ENCODE data around the gene PLAC9.
"Not testable (repeated sequence)": the region's sequence is repeated elsewhere in the genome, so short reads cannot be mapped to it uniquely, and the experiment has no call there.

The PLAC9 gene

DNA sequence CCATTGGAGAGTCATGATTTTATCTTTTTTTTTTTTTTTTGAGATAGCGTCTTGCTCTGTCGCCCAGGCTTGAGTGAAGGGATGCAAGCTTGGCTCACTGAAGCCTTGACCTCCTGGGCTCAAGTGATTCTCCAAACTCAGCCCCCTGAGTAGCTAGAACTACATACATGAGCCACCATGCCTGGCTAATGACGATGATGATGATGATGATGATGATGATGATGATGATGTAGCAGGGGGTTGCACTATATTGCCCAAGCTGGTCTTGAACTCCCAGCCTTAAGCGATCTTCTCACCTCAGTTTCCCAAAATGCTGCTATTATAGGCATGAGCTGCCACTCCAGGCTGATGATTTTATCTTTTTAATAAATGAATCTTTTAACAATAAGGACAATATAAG is 13.9 kb upstream of the PLAC9 start:
- no peak overlapping the region for H3K4me3 ChIP-seq (ENCODE audit: low read depth, low read length)
- H3K27me3 ChIP-seq (ENCODE audit: control insufficient read depth, insufficient read depth, low read length): no peaks in the 10 kb centered on the region
- H3K9ac ChIP-seq (ENCODE audit: low read length): no peak overlapping the region
- no peaks in the 10 kb centered on the region for H3K4me1 ChIP-seq (ENCODE audit: control insufficient read depth, insufficient read depth, low read length)
- no peaks in the 10 kb centered on the region for H3K36me3 ChIP-seq (ENCODE audit: control insufficient read depth, insufficient read depth, low read length)
- no peaks in the 10 kb centered on the region for H3K9me3 ChIP-seq (ENCODE audit: control insufficient read depth, insufficient read depth, low read depth, low read length)
- H3K27ac ChIP-seq (ENCODE audit: low read depth, low read length): no peak overlapping the region

DNA sequence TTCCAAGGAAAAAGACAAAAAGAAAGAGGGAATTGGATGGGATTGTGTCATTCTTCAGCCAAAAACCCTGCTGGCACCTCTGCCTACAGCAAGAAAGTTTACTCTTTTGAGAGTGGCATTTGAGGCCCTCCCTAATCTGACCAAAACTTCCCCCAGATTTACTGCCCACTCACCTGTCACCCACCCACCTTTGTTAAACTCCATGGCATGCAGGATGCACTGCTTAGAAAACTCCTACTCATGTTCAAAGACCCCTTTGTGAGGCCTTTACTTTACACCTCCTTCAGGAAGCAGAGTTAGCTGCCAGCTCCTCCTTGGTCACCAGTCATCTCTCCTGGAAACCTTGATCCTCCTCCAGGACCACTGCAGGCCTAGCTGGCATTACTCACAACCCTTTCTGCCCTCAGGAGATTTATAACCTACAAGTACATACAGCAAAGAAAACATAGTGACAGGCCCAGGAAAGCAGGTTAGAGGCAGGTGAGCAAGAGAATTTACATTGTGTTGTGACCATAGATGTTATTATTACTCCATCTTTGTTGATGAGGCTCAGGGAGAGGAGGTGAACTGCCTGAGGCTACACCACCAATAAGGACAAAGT is 10.3 kb upstream of the PLAC9 start:
- Histone ChIP-seq H3K27ac (ENCODE audit: low read depth, low read length) (no peak overlapping the region), H3K9ac (ENCODE audit: low read length) (no peak overlapping the region), H3K4me1 (ENCODE audit: control insufficient read depth, insufficient read depth, low read length) (no peaks in the 10 kb centered on the region)

GRCh38 chr10:80122746-80123145 is 9.8 kb upstream of the PLAC9 start:
- H3K36me3 ChIP-seq (ENCODE audit: control insufficient read depth, insufficient read depth, low read length): no peaks in the 10 kb centered on the region
- no peaks in the 10 kb centered on the region for H3K4me1 ChIP-seq (ENCODE audit: control insufficient read depth, insufficient read depth, low read length)
- H3K27ac ChIP-seq (ENCODE audit: low read depth, low read length): no peak overlapping the region
- H3K27me3 ChIP-seq (ENCODE audit: control insufficient read depth, insufficient read depth, low read length): no peaks in the 10 kb centered on the region
- no peak overlapping the region for H3K9ac ChIP-seq (ENCODE audit: low read length)
- no peak overlapping the region for H3K4me3 ChIP-seq (ENCODE audit: low read depth, low read length)
- no peaks in the 10 kb centered on the region for H3K9me3 ChIP-seq (ENCODE audit: control insufficient read depth, insufficient read depth, low read depth, low read length)

More for the DNA sequence above, 10.3 kb upstream of the PLAC9 start:
- H3K9me3 ChIP-seq (ENCODE audit: control insufficient read depth, insufficient read depth, low read depth, low read length): no peaks in the 10 kb centered on the region
- H3K27me3 ChIP-seq (ENCODE audit: control insufficient read depth, insufficient read depth, low read length): no peaks in the 10 kb centered on the region
- no peaks in the 10 kb centered on the region for H3K36me3 ChIP-seq (ENCODE audit: control insufficient read depth, insufficient read depth, low read length)
- H3K4me3 ChIP-seq (ENCODE audit: low read depth, low read length): no peak overlapping the region

DNA sequence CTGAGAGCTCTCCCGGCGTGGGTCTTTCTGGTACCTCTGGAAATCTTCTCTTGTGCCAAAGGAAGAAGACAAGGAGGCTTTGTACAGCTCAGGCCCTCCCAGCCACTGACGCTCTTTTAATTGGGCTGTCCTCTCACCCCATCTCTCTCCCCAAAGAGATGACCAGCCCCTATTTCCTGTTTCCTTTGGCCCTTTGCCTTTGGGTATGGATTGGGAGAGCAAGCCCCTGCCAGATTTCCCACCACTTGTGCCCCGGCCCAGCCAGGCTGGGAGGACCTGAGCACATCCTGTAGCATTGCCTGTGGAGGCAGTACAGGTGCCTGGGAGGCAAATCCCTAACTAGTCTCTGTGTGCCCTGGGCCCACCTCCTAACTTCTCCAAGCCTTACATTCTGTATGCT is 5.7 kb upstream of the PLAC9 start:
- Histone ChIP-seq H3K9ac (ENCODE audit: low read length) (no peak overlapping the region), H3K4me1 (ENCODE audit: control insufficient read depth, insufficient read depth, low read length) (peaks cover 9% of the 10 kb centered on the region), H3K36me3 (ENCODE audit: control insufficient read depth, insufficient read depth, low read length) (no peaks in the 10 kb centered on the region), H3K9me3 (ENCODE audit: control insufficient read depth, insufficient read depth, low read depth, low read length) (no peaks in the 10 kb centered on the region), H3K27me3 (ENCODE audit: control insufficient read depth, insufficient read depth, low read length) (peaks cover 4% of the 10 kb centered on the region; the same call in 1 of the 2 replicates), H3K27ac (ENCODE audit: low read depth, low read length) (no peak overlapping the region), H3K4me3 (ENCODE audit: low read depth, low read length) (no peak overlapping the region)

DNA sequence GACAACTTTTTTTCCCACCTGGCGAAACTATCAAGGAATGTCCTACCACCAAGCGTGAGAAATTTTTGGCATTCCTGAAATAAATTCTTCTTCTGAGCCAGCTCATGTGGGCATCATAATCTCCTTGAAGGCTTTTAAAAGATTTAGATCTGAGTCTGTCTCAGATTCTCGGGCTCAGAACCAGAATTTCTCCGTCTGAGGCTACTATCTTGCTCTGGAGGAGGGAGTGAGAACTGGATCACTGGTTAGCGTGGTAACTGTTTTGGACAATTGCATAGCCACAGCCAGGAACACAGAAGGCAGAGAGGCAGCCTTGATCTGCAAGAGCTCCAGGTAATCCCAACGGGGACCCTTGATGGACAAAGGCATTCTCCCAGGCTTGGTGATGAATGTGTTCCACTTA is 1.0 kb upstream of the PLAC9 start:
- peaks cover 16% of the 10 kb centered on the region for H3K4me1 ChIP-seq (ENCODE audit: control insufficient read depth, insufficient read depth, low read length)
- no peak overlapping the region for H3K27ac ChIP-seq (ENCODE audit: low read depth, low read length)
- H3K27me3 ChIP-seq (ENCODE audit: control insufficient read depth, insufficient read depth, low read length): peaks cover 23% of the 10 kb centered on the region
- peak overlapping the region; percentile 62 for H3K4me3 ChIP-seq (ENCODE audit: low read depth, low read length)
- H3K9me3 ChIP-seq (ENCODE audit: control insufficient read depth, insufficient read depth, low read depth, low read length): no peaks in the 10 kb centered on the region
- no peak overlapping the region for H3K9ac ChIP-seq (ENCODE audit: low read length)
- H3K36me3 ChIP-seq (ENCODE audit: control insufficient read depth, insufficient read depth, low read length): no peaks in the 10 kb centered on the region

GRCh38 chr10:80133206-80133605 is 676 bp downstream of the PLAC9 start:
- H3K4me3 ChIP-seq (ENCODE audit: low read depth, low read length): peak overlapping the region; percentile 62
- H3K27ac ChIP-seq (ENCODE audit: low read depth, low read length): no peak overlapping the region
- H3K27me3 ChIP-seq (ENCODE audit: control insufficient read depth, insufficient read depth, low read length): peaks cover 23% of the 10 kb centered on the region
- H3K9ac ChIP-seq (ENCODE audit: low read length): peak overlapping the region; percentile 39
- no peaks in the 10 kb centered on the region for H3K36me3 ChIP-seq (ENCODE audit: control insufficient read depth, insufficient read depth, low read length)
- H3K9me3 ChIP-seq (ENCODE audit: control insufficient read depth, insufficient read depth, low read depth, low read length): no peaks in the 10 kb centered on the region
- peaks cover 19% of the 10 kb centered on the region for H3K4me1 ChIP-seq (ENCODE audit: control insufficient read depth, insufficient read depth, low read length)

DNA sequence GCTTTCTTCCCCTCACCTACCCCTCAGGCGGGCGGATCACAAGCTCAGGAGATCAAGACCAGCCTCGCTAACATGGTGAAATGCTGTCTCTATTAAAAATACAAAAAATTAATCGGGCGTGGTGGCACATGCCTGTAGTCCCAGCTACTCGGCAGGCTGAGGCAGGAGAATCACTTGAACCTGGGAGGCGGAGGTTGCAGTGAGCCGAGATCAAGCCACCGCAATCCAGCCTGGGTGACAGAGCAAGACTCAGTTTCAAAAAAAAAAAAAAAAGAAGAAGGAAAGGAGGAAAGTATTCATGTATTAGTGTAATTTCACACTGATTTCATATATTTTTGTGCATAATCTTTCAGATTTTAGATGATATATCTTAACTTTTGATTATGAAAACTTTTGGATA is 1.2 kb downstream of the PLAC9 start:
- H3K36me3 ChIP-seq (ENCODE audit: control insufficient read depth, insufficient read depth, low read length); H3K9ac ChIP-seq (ENCODE audit: low read length); H3K9me3 ChIP-seq (ENCODE audit: control insufficient read depth, insufficient read depth, low read depth, low read length); H3K27ac ChIP-seq (ENCODE audit: low read depth, low read length); H3K4me3 ChIP-seq (ENCODE audit: low read depth, low read length): not testable (repeated sequence)
- H3K27me3 ChIP-seq (ENCODE audit: control insufficient read depth, insufficient read depth, low read length): peaks cover 23% of the 10 kb centered on the region
- H3K4me1 ChIP-seq (ENCODE audit: control insufficient read depth, insufficient read depth, low read length): peaks cover 19% of the 10 kb centered on the region

DNA sequence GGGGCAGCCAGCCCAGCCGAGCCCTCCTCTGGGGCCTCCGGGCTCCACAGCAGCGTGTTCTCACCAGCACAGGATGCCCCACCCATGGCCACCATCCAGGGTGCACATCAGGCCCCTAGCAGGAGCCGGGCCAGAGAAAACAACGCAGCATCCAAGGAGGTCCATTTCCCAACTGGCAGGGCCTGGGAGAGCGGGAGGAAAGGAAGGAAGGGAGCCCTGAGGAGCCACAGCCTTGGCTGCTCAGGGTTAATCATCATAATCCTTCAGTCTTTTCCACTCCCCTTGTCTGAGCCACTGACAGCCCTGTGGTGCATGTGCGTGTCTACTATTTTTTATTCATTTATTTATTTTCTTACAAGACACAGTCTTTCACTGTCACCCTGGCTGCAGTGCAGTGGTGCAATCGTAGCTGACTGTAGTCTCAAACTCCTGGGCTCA is 3.6 kb downstream of the PLAC9 start:
- no peaks in the 10 kb centered on the region for H3K36me3 ChIP-seq (ENCODE audit: control insufficient read depth, insufficient read depth, low read length)
- H3K4me1 ChIP-seq (ENCODE audit: control insufficient read depth, insufficient read depth, low read length): peaks cover 18% of the 10 kb centered on the region
- H3K4me3 ChIP-seq (ENCODE audit: low read depth, low read length): no peak overlapping the region
- H3K9ac ChIP-seq (ENCODE audit: low read length): no peak overlapping the region
- no peak overlapping the region for H3K27ac ChIP-seq (ENCODE audit: low read depth, low read length)
- peaks cover 23% of the 10 kb centered on the region for H3K27me3 ChIP-seq (ENCODE audit: control insufficient read depth, insufficient read depth, low read length)
- no peaks in the 10 kb centered on the region for H3K9me3 ChIP-seq (ENCODE audit: control insufficient read depth, insufficient read depth, low read depth, low read length)

DNA sequence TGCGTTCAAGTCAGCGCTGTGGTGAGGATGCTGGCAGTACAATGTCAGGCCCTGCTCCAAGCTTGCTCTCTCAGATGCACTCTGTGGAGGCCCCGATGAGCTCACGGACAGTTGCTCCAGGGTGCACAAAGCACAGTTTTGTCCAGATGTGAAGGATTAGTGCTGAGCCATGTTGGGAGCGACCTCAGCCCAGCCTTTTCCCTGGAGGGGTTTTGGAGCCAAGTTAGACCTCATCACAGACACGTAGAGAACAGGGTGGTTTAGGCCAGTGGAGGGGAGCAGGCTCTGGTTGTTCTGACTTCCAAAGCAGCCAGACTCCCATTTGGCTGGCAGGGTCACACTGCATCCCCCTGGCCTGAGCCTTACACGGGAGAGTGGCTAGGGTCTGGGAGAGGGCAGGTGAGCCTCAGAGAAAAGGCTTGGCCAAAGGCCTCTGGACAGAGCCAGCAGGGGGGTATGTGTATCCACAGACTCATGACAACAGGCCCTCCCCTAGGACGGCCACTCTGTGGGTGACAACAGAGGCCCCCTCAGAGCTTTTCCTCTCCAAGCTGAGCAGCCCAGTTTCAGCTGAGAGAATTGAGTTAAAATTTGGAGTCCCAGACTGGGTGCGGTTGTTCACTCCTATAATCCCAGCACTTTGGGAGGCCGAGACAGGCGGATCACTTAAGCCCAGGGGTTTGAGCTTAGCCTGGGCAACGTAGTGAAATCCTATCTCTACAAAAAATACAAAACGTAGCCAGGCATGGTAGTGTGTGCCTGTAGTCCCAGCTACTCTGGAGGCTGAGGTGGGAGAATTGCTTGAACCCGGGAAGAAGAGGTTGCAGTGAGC is 4.7 kb downstream of the PLAC9 start:
- H3K27ac ChIP-seq (ENCODE audit: low read depth, low read length): no peak overlapping the region
- H3K9ac ChIP-seq (ENCODE audit: low read length): no peak overlapping the region
- H3K27me3 ChIP-seq (ENCODE audit: control insufficient read depth, insufficient read depth, low read length): peaks cover 15% of the 10 kb centered on the region
- H3K36me3 ChIP-seq (ENCODE audit: control insufficient read depth, insufficient read depth, low read length): no peaks in the 10 kb centered on the region
- H3K4me1 ChIP-seq (ENCODE audit: control insufficient read depth, insufficient read depth, low read length): peaks cover 10% of the 10 kb centered on the region
- H3K4me3 ChIP-seq (ENCODE audit: low read depth, low read length): no peak overlapping the region
- no peaks in the 10 kb centered on the region for H3K9me3 ChIP-seq (ENCODE audit: control insufficient read depth, insufficient read depth, low read depth, low read length)

DNA sequence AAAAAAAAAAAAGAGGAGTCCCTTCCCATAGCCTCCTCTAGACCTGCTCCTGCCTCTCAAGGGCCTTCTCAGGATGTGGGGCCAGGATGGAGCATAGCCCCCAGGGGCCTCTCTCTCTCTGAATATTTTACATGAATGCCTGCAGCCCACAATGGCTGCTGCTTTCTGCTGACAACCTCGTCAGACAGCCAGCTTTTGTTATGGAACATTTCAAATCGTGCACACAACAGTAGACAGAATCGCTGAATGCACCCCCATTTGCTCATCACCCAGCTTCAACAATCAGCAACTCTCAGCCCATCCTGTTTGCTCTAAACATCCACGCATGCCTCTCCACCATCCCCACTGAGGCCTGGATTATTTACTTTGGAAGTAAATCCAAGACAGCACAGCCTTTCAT is 5.4 kb downstream of the PLAC9 start:
- Histone ChIP-seq H3K9ac (ENCODE audit: low read length) (no peak overlapping the region), H3K4me3 (ENCODE audit: low read depth, low read length) (no peak overlapping the region), H3K9me3 (ENCODE audit: control insufficient read depth, insufficient read depth, low read depth, low read length) (no peaks in the 10 kb centered on the region), H3K27me3 (ENCODE audit: control insufficient read depth, insufficient read depth, low read length) (peaks cover 9% of the 10 kb centered on the region), H3K36me3 (ENCODE audit: control insufficient read depth, insufficient read depth, low read length) (no peaks in the 10 kb centered on the region), H3K4me1 (ENCODE audit: control insufficient read depth, insufficient read depth, low read length) (peaks cover 10% of the 10 kb centered on the region), H3K27ac (ENCODE audit: low read depth, low read length) (no peak overlapping the region)

- H3K9me3 ChIP-seq (ENCODE audit: control insufficient read depth, insufficient read depth, low read depth, low read length): no peaks in the 10 kb centered on the region
- peaks cover 8% of the 10 kb centered on the region; the same call in 1 of the 2 replicates for H3K4me1 ChIP-seq (ENCODE audit: control insufficient read depth, insufficient read depth, low read length)
- no peak overlapping the region for H3K4me3 ChIP-seq (ENCODE audit: low read depth, low read length)
- H3K9ac ChIP-seq (ENCODE audit: low read length): no peak overlapping the region
- peaks cover 5% of the 10 kb centered on the region; the same call in 1 of the 2 replicates for H3K27me3 ChIP-seq (ENCODE audit: control insufficient read depth, insufficient read depth, low read length)
- no peaks in the 10 kb centered on the region for H3K36me3 ChIP-seq (ENCODE audit: control insufficient read depth, insufficient read depth, low read length)
- no peak overlapping the region for H3K27ac ChIP-seq (ENCODE audit: low read depth, low read length)
Observed at GRCh38 chr10:80139265-80139664, 6.7 kb downstream of the PLAC9 start.
